ENCODE measurements around the gene CNKSR2. TPM values are rescaled to one million over a fixed set of nuclear protein-coding genes. Genes with fewer than 3 reads are reported as not detected.

Gene CNKSR2
- total RNA-seq, 1 experiment from 2014 or later, result 33.0 TPM

- DNase-seq, result no peak
- Histone ChIP-seq H3K4me1 (peaks cover 6% of the 10 kb centered on the region; the same call in 1 of the 2 replicates), H3K36me3 (no peaks in the 10 kb centered on the region), H3K4me3 (no peak overlapping the region), H3K9me3 (replicated peaks) (no peaks in the 10 kb centered on the region), H3K27ac (no peak overlapping the region), H3K27me3 (no peaks in the 10 kb centered on the region)
These were observed 326.7 kb downstream of the CNKSR2 start for GRCh38 chrX:21700967-21701366.

GRCh38 chrX:21702725-21703124 is 328.5 kb downstream of the CNKSR2 start:
- Histone ChIP-seq H3K9me3 (replicated peaks) (no peaks in the 10 kb centered on the region), H3K27me3 (no peaks in the 10 kb centered on the region), H3K27ac (no peak overlapping the region), H3K4me1 (peaks cover 6% of the 10 kb centered on the region; the same call in 1 of the 2 replicates), H3K36me3 (no peaks in the 10 kb centered on the region), H3K4me3 (no peak overlapping the region)
- DNase-seq, result no peak

All from SJCRH30 (cell line).